GM19395 (cell line): ENCODE results near the gene HPN.
"Not testable (repeated sequence)": the region's sequence is repeated elsewhere in the genome, so short reads cannot be mapped to it uniquely, and the experiment has no call there.

Experiments used
- ATAC-seq: cut with Tn5 transposase; IDR thresholded peaks from one replicate; pipeline ENCODE4 v1.9.1; 2021; ENCODE audit warnings: mild to moderate bottlenecking, moderate library complexity; ENCODE audit not compliant: unreplicated experiment

The HPN gene

DNA sequence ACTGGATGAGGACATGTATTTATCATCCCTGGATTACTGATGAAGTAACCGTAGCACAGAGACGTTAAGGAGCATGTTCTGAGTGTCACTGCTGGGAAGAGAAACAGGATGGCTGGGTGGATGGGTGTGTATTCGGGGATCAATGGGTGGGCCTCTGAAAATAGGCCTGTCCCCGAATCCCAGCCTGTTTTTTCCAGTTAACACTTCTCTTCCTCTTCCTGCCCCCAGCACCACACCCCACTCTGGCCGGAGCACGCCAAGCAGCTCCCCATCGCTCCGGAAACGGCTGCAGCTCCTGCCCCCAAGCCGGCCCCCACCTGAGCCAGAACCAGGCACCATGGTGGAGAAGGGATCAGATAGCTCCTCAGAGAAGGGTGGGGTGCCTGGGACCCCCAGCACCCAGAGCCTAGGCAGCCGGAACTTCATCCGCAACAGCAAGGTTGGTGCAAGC is 32.6 kb upstream of the HPN start:
- ATAC-seq, result no peak

DNA sequence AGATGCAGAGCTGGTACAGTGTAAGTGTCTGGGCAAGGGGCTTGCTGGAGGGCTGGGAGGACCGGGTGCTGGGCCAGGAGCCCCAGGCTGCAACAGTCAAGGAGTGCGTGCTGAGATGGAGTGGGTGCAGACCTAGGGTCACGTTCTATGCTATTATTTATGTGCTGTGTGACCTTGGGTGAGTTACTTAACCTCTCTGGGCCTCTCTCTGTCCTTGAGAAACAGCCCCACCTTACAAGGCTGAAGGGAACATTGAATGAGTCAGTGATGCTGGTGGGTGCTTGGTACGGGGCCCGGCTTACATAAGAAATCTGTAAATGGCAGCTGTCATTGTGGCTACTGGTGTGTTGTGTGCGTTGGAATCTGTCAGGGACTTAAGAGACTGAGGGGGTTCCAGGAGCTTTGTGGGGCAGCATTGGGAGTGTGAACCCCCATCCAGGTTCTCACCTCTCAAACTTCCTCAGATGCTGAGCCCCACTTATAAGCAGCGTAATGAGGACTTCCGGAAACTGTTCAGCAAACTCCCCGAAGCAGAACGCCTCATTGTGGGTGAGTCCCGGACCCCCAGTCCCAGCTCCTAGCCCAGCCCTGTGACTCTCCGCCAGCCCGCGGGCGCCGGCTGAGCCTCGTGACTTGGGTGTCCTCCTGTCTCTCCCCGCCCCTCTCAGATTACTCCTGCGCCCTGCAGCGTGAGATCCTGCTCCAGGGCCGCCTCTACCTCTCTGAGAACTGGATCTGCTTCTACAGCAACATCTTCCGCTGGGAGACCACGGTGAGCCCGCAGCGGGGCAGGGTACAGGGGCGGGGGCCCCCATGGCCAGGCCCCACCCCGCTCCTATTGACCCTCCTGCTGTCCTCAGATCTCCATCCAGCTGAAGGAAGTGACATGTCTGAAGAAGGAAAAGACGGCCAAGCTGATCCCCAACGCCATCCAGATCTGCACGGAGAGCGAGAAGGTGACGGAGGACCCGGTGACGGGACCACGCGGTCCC is 31.8 kb upstream of the HPN start:
- no peak for ATAC-seq

- ATAC-seq, result no peak
Observed at GRCh38 chr19:35011091-35011689, 30.3 kb upstream of the HPN start.

GRCh38 chr19:35011737-35012682 is 29.5 kb upstream of the HPN start:
- ATAC-seq, result no peak

- no peak for ATAC-seq
Observed at GRCh38 chr19:35013041-35013819, 28.3 kb upstream of the HPN start.

DNA sequence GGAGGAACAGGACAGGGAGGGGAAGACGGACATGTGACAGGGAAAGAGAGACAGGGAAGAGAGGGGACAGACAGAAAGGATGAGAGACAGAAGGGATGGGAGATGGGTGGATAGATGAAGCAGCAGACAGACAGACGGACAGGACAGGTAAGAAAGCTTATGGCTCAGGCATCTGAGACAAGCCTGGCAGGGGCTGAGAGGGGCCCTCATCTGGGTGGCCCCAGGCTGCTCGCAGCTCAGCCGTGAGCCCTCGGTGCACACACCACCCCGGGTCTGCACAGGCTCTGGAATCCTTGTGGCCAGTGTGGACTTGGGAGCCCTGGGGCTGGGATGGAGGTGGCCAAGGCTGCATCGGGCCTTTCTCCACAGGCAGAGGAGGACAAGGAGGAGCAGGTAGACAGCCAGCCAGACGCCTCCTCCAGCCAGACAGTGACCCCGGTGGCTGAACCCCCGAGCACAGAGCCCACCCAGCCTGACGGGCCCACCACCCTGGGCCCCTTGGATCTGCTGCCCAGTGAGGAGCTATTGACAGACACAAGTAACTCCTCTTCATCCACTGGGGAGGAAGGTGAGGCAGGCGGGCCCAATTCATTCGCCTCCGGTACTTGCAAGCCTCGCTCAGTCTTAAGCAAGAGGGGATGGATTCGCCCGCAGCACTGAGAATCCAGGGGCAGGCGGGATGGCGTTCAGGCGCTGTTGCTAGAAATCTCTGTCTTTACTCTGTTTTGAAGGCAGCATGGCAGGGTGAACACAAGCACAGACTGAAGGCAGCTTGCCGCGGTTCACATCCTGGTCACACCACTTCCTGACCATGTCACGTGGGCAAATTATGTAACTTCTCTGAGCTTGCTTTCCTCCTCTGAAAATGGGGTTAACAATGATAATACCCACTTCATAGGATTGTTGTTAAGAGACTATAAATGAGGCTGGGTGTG is 27.4 kb upstream of the HPN start:
- no peak for ATAC-seq

DNA sequence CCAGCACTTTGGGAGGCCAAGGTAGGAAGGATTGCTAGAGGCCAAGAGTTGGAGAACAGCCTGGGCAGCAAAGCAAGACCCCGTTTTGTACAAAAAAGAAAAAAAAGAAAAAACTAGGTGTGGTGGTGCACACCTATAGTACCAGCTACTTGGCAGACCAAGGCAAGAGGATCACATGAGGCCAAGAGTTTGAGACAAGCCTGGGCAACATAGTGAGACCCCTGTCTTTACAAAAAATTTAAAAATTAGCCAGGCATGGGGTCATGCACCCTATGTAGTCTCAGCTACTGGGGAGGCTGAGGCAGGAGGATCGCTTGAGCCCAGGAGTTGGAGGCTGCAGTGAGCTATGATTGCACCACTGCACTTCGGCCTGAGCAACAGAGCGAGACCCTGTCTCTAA is 26.7 kb upstream of the HPN start:
- ATAC-seq, result not testable (repeated sequence)

DNA sequence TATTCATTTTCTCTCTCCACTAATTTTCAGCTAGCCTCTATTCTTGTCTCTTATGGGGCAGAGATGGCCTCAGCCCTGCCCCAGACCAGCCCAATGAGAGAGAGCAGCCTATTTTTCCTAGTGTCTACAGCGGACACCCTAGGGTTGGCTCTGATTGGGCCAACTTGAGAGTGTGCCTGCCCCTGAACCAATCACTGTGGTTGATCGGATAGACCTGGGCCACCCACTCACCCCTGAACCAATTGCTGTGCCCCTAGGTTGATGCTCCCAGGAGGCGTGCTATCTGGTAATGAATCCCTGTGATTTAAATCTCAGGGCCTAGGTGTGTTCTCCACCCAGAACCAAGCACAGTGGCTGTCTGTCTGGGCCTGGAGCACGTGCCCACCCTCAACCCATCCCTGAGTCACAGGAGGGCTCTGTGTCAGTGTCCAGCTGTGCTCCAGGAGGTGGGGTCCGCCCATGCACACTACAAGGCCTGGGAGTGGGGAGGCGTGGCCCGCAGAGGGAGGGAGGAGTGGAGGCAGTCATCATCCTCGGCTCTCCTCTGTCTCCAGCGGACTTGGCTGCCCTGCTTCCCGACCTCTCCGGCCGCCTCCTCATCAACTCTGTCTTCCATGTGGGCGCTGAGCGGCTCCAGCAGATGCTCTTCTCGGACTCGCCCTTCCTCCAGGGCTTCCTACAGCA is 26.1 kb upstream of the HPN start:
- ATAC-seq, result no peak

DNA sequence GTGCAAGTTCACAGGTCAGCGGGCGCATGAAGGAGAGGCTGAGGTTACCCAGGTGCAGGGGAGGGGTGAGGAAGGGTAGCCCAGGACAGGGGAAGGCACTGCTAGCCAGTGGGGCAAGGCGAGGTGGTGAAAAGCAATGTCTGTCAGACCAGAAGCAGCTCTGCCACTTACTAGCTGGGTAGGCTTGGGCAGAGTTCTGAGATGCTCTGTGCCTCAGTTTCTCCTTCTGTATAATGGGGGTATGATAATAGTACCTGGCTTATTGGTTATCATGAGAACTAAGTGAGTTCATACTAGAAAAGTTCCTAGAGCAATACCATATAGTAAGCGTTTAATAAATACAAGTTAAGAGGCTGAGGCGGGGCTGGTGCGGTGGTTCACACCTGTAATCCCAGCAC is 25.6 kb upstream of the HPN start:
- no peak for ATAC-seq

DNA sequence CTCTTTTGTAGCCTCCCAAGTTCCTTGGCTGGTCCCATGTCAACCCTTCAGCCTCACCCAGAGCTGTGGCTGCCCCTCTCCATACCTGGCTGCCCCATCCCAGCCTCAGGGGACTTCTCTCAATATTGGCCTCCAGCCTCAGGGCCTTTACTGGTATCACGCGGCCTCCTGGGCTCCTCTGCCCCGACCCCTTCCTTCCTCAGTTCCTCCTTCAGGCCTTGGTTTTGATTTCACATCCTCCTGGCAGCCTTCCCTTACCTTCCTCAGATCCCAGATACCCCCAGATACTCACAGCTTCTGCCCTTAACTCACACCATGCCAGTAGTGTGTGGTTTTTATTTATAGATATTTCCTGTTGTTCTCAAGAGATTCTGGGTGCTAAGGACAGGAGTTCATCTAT is 24.0 kb upstream of the HPN start:
- no peak for ATAC-seq

GRCh38 chr19:35018379-35018778 is 23.1 kb upstream of the HPN start:
- ATAC-seq, result no peak

- ATAC-seq, result no peak
Observed at GRCh38 chr19:35019144-35019543, 22.4 kb upstream of the HPN start.

DNA sequence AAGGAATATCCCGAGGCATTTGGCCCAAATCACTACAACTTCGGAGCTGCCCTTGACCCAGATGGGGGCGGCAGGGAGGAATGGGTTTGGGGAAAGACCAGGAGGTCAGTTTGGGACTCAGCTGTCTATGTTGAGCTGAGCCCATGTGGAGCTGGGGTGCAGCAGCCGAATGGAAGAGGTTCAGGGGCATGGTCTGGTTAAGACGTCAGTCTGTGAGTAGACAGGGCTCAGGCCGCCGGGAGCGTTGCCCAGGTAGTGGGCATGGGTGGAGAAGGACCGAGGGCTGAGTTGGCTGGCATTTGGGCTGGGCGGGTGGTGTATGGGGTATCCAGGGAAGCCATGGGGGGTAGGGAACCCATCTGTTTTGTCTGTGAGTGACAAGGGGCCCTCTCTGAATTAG is 20.5 kb upstream of the HPN start:
- ATAC-seq, result no peak

DNA sequence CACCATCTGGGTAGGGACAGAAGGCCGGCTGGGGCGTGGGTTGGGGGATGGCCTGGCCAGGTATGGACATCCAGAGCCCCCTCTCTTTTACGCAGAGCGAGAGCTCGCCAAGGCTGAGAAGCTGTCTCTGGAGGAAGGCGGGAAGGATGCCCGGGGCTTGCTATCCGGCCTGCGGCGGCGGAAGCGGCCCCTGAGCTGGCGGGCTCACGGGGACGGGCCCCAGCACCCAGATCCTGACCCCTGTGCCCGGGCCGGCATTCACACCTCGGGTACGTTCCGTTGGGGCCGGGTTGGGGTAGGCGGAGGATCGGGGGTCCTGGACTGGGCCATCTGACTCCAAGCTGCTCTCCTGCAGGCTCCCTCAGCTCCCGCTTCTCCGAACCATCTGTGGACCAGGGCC is 19.9 kb upstream of the HPN start:
- no peak for ATAC-seq

DNA sequence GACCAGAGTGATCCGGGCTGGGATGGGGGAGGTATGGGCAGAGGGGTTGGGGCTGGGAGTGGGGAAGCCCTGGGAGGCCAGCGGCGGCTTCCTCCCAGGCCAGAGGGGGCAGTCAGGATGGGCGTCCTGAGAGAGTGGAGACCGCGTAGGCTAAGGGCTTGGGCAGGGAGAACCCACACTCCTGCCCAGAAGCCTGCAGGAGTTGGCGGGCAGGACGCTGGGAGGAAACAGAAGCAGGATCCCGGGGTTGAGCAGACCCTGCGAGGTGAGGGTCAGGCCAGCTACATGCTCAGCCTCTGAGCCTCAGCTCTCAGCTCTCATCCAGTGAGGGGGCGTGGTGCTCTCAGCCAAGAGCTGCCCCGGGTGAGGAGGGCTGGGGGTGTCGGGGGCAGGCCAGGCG is 19.1 kb upstream of the HPN start:
- no peak for ATAC-seq

- no peak for ATAC-seq
Observed at GRCh38 chr19:35023428-35023827, 18.1 kb upstream of the HPN start.

DNA sequence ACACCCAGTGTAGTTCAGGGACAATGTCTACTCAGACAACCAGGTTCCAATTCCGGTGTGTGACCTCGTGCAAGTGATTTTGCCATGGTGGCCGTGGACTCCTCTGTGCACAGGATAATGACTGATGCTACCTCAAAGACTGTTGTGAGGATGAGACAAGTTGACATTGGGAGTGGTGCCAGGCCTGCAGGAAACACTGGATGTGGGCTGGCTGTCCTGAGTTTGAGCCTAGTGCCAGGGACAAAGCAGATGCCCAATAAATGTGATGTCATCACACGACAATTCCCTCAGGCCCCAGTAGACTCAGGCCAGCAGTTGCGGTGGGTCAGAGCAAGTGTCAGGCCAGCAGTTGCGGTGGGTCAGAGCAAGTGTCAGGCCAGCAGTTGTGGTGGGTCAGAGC is 17.4 kb upstream of the HPN start:
- no peak for ATAC-seq

- ATAC-seq, result no peak
Observed at GRCh38 chr19:35025969-35026368, 15.6 kb upstream of the HPN start.

DNA sequence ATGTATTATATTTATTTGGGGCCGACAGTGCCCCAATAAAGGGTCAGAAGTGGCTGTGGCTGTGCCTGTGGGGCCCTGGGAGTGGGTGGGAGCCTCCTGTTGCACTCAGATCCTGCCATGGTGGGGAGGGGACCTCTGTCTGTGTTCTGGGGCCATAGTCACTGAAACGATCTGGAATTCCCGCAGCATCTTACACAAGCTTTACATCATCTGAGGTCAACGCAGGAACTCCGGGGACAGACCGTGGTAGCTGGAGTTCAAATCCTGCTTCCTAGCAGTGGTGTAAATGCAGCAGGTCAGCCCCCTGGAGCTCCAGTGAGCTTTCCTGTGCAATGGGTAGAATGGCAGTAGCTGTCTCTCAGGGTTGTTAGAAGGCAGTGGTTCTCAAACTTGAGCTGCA is 15.1 kb upstream of the HPN start:
- ATAC-seq, result no peak
